ENCODE data around the gene SLF2.

Gene SLF2

GRCh38 chr10:101000915-101001658, 88.3 kb downstream of the SLF2 start:
- DNase-seq: no peak

- no peak for DNase-seq
Measured at GRCh38 chr10:101001659-101002035, 88.9 kb downstream of the SLF2 start.

- DNase-seq: no peak
Measured at GRCh38 chr10:101002456-101002855, 89.7 kb downstream of the SLF2 start.

- DNase-seq: no peak
Measured at GRCh38 chr10:101003639-101004206, 91.0 kb downstream of the SLF2 start.

GRCh38 chr10:101005361-101005760, 92.6 kb downstream of the SLF2 start:
- no peak for DNase-seq

GRCh38 chr10:101005869-101006567, 93.3 kb downstream of the SLF2 start:
- DNase-seq: no peak

- DNase-seq: no peak
Measured at GRCh38 chr10:101006593-101007098, 93.9 kb downstream of the SLF2 start.

- no peak for DNase-seq
Measured at GRCh38 chr10:101007099-101007711, 94.4 kb downstream of the SLF2 start.

- DNase-seq: no peak
Measured at GRCh38 chr10:101007915-101008822, 95.4 kb downstream of the SLF2 start.

GRCh38 chr10:101008823-101009423, 96.2 kb downstream of the SLF2 start:
- DNase-seq: no peak

GRCh38 chr10:101010329-101010728, 97.6 kb downstream of the SLF2 start:
- DNase-seq: no peak

- DNase-seq: no peak
Measured at GRCh38 chr10:101011517-101012423, 99.0 kb downstream of the SLF2 start.

GRCh38 chr10:101012525-101013364, 100.0 kb downstream of the SLF2 start:
- peak; percentile 78 for DNase-seq

- no peak for DNase-seq
Measured at GRCh38 chr10:101013365-101013825, 100.6 kb downstream of the SLF2 start.

GRCh38 chr10:101014230-101014884, 101.6 kb downstream of the SLF2 start:
- DNase-seq: peak; percentile 85
